GM12892 (cell line): ENCODE data around the gene SNRPE. TPM values are rescaled to one million over a fixed set of nuclear protein-coding genes. Genes with fewer than 3 reads are reported as not detected.
"Not testable (repeated sequence)": the region's sequence is repeated elsewhere in the genome, so short reads cannot be mapped to it uniquely, and the experiment has no call there.

ENCODE experiments used
- DNase-seq: peaks from one replicate; pipeline ENCODE4 v3.0.0; 2011; ENCODE audit not compliant: insufficient read length
- FAIRE-seq: peaks from 2 replicates; lab custom pipeline; 2011; peaks lifted over from hg19 to GRCh38; lab: Jason Lieb, UNC
- POLR2A ChIP-seq: IDR thresholded peaks from 2 replicates; pipeline ENCODE4 v1.6.1; 2011; ENCODE audit warnings: low read depth, low read length, control low read depth
- POLR2AphosphoS5 ChIP-seq: IDR thresholded peaks from 2 replicates; pipeline ENCODE4 v1.6.1; 2011; ENCODE audit warnings: low read depth, low read length, control low read depth
- TAF1 ChIP-seq: IDR thresholded peaks from 2 replicates; pipeline ENCODE4 v1.6.1; 2011; ENCODE audit warnings: low read depth, mild to moderate bottlenecking, control low read depth, low read length, borderline replicate concordance
- polyA plus RNA-seq: library from polyadenylated mRNA; unstranded; fragments of >200 nt; gene quantifications from one replicate; pipeline ENCODE4 v1.2.1, GENCODE V29; 2012; ENCODE audit warnings: missing spikeins, inconsistent platforms; ENCODE audit not compliant: missing spikeins

SNRPE gene
- 332 TPM for polyA plus RNA-seq

GRCh38 chr1:203861379-203862184 lies at the start of gene SNRPE:
TSS of gene SNRPE (plus strand) at chr1:203861599. CDS start at chr1:203861660, 61 bp downstream.
- peak; percentile 96 for TF ChIP-seq POLR2AphosphoS5
- TF ChIP-seq POLR2A, result peak; percentile 95
- peak; percentile 91 for TF ChIP-seq TAF1
- DNase-seq (peak; percentile 89), FAIRE-seq (peak; percentile 92)

GRCh38 chr1:203813581-203814341 lies 47.6 kb upstream of the SNRPE start:
- no peak for TF ChIP-seq POLR2AphosphoS5
- no peak for TF ChIP-seq TAF1
- TF ChIP-seq POLR2A, result no peak
- no peak for FAIRE-seq
- DNase-seq, result no peak

GRCh38 chr1:203818399-203818798 lies 43.0 kb upstream of the SNRPE start:
- FAIRE-seq (no peak), DNase-seq (no peak)
- TF ChIP-seq POLR2AphosphoS5 (no peak), POLR2A (no peak), TAF1 (no peak)

- FAIRE-seq (no peak), DNase-seq (no peak)
- TF ChIP-seq POLR2A (no peak), TAF1 (no peak), POLR2AphosphoS5 (no peak)
Measured at GRCh38 chr1:203823306-203823705, 38.1 kb upstream of the SNRPE start.

GRCh38 chr1:203826175-203826574 lies 35.2 kb upstream of the SNRPE start:
- FAIRE-seq (no peak), DNase-seq (no peak)
- TF ChIP-seq POLR2A, result no peak
- no peak for TF ChIP-seq POLR2AphosphoS5
- no peak for TF ChIP-seq TAF1

GRCh38 chr1:203828002-203828401 lies 33.4 kb upstream of the SNRPE start:
- DNase-seq, result no peak
- no peak for FAIRE-seq
- TF ChIP-seq TAF1 (no peak), POLR2AphosphoS5 (no peak), POLR2A (no peak)

GRCh38 chr1:203828503-203828902 lies 32.9 kb upstream of the SNRPE start:
- FAIRE-seq, result no peak
- no peak for DNase-seq
- no peak for TF ChIP-seq TAF1
- no peak for TF ChIP-seq POLR2A
- TF ChIP-seq POLR2AphosphoS5, result no peak

GRCh38 chr1:203829247-203829646 lies 32.2 kb upstream of the SNRPE start:
- not testable (repeated sequence) for FAIRE-seq, DNase-seq

- DNase-seq, result no peak
- FAIRE-seq, result no peak
- TF ChIP-seq POLR2AphosphoS5 (no peak), TAF1 (no peak), POLR2A (no peak)
Measured at GRCh38 chr1:203835476-203835875, 25.9 kb upstream of the SNRPE start.

GRCh38 chr1:203839081-203839480 lies 22.3 kb upstream of the SNRPE start:
- DNase-seq, result no peak

GRCh38 chr1:203840208-203840808 lies 21.1 kb upstream of the SNRPE start:
- FAIRE-seq, result no peak

More at GRCh38 chr1:203839081-203839480, 22.3 kb upstream of the SNRPE start:
- FAIRE-seq, result no peak
- TF ChIP-seq POLR2A (no peak), POLR2AphosphoS5 (no peak), TAF1 (no peak)

GRCh38 chr1:203842559-203842876 lies 18.9 kb upstream of the SNRPE start:
- DNase-seq (no peak), FAIRE-seq (no peak)
- no peak for TF ChIP-seq POLR2A
- no peak for TF ChIP-seq POLR2AphosphoS5
- no peak for TF ChIP-seq TAF1

More at GRCh38 chr1:203840208-203840808, 21.1 kb upstream of the SNRPE start:
- TF ChIP-seq POLR2AphosphoS5 (no peak), TAF1 (no peak), POLR2A (no peak)
- no peak for DNase-seq

GRCh38 chr1:203843435-203843834 lies 18.0 kb upstream of the SNRPE start:
- no peak for DNase-seq
- FAIRE-seq, result no peak
- no peak for TF ChIP-seq POLR2A
- TF ChIP-seq TAF1, result no peak
- no peak for TF ChIP-seq POLR2AphosphoS5

- not testable (repeated sequence) for FAIRE-seq, DNase-seq
Measured at GRCh38 chr1:203853112-203853511, 8.3 kb upstream of the SNRPE start.
